OCI-LY1 (cell line): Measurements from ENCODE around the gene MFF.

Experiments
- H2AFZ ChIP-seq: fragments of 200-600 bp; sonication (generic), shearing (Covaris generic); 2 replicates; pipeline ENCODE4 v1.6.0; 2014; ENCODE audit warnings: antibody characterized with exemption, mild to moderate bottlenecking, low read length
- H3F3A ChIP-seq: fragments of 200-600 bp; sonication (generic), shearing (Covaris generic); 2 replicates; pipeline ENCODE4 v1.6.0; 2014; ENCODE audit warnings: mild to moderate bottlenecking, antibody characterized with exemption, low read length, moderate library complexity; ENCODE audit not compliant: insufficient read depth
- H3K27ac ChIP-seq: fragments of 200-600 bp; sonication (generic); 2 replicates; pipeline ENCODE4 v1.5.1; 2014; ENCODE audit warnings: low read length, mixed run types, mild to moderate bottlenecking, low read depth; ENCODE audit not compliant: poor library complexity, severe bottlenecking
- H3K27me3 ChIP-seq: fragments of 200-600 bp; sonication (generic); 2 replicates; pipeline ENCODE4 v1.6.0; 2014; ENCODE audit warnings: antibody characterized with exemption, mild to moderate bottlenecking, low read length, moderate library complexity; ENCODE audit not compliant: insufficient read depth
- H3K36me3 ChIP-seq: fragments of 200-600 bp; sonication (generic); 2 replicates; pipeline ENCODE4 v1.6.1; 2014; ENCODE audit warnings: mild to moderate bottlenecking, antibody characterized with exemption, low read length, moderate library complexity, mixed read lengths; ENCODE audit not compliant: insufficient read depth
- H3K4me1 ChIP-seq: fragments of 200-600 bp; sonication (generic); 2 replicates; pipeline ENCODE4 v1.5.1; 2014; ENCODE audit warnings: mild to moderate bottlenecking, low read length, moderate library complexity; ENCODE audit not compliant: insufficient read depth, severe bottlenecking
- H3K4me2 ChIP-seq: fragments of 200-600 bp; sonication (generic), shearing (Covaris generic); 2 replicates; pipeline ENCODE4 v1.6.1; 2014; ENCODE audit warnings: low read length
- H3K4me3 ChIP-seq: fragments of 200-600 bp; sonication (generic); 2 replicates; pipeline ENCODE4 v1.5.1; 2014; ENCODE audit warnings: low read length, low read depth, mild to moderate bottlenecking, mixed read lengths; ENCODE audit not compliant: poor library complexity, severe bottlenecking
- H3K79me2 ChIP-seq: fragments of 200-600 bp; shearing (Covaris generic); 2 replicates; pipeline ENCODE4 v1.6.1; 2016; ENCODE audit warnings: mixed run types, low read length, mixed read lengths; ENCODE audit not compliant: insufficient read depth
- H3K9ac ChIP-seq: fragments of 200-600 bp; sonication (generic), shearing (Covaris generic); 2 replicates; pipeline ENCODE4 v1.6.1; 2014; ENCODE audit warnings: mild to moderate bottlenecking, low read length, mixed read lengths
- H3K9me2 ChIP-seq: fragments of 200-600 bp; sonication (generic), shearing (Covaris generic); 2 replicates; pipeline ENCODE4 v1.6.1; 2014; ENCODE audit warnings: low read depth, mild to moderate bottlenecking, low read length, mixed read lengths
- H3K9me3 ChIP-seq: fragments of 200-600 bp; shearing (Covaris generic); 2 replicates; pipeline ENCODE4 v1.6.1; 2014; ENCODE audit warnings: low read length, mixed read lengths
- H4K20me1 ChIP-seq: fragments of 200-600 bp; sonication (generic), shearing (Covaris generic); 2 replicates; pipeline ENCODE4 v1.6.0; 2016; ENCODE audit warnings: mild to moderate bottlenecking, low read length; ENCODE audit not compliant: insufficient read depth
- EZH2 ChIP-seq: fragments of 200-600 bp; sonication (generic), shearing (Covaris generic); IDR thresholded peaks from 2 replicates; pipeline ENCODE4 v1.8.0; 2017; ENCODE audit warnings: borderline replicate concordance, mixed run types, mild to moderate bottlenecking, antibody characterized with exemption, low read length, moderate library complexity, mixed read lengths
- TF ChIP-seq, protein P1 (sequence below): fragments of 200-600 bp; sonication (generic), shearing (Covaris generic); IDR thresholded peaks from 2 replicates; pipeline ENCODE4 v1.5.1; 2017; ENCODE audit warnings: mild to moderate bottlenecking, antibody characterized with exemption, low read length, moderate library complexity, mixed read lengths

Gene MFF

GRCh38 chr2:227394401-227394800 lies 69.3 kb downstream of the MFF start:
- no peak for TF ChIP-seq EZH2
- TF ChIP-seq, protein P1, sequence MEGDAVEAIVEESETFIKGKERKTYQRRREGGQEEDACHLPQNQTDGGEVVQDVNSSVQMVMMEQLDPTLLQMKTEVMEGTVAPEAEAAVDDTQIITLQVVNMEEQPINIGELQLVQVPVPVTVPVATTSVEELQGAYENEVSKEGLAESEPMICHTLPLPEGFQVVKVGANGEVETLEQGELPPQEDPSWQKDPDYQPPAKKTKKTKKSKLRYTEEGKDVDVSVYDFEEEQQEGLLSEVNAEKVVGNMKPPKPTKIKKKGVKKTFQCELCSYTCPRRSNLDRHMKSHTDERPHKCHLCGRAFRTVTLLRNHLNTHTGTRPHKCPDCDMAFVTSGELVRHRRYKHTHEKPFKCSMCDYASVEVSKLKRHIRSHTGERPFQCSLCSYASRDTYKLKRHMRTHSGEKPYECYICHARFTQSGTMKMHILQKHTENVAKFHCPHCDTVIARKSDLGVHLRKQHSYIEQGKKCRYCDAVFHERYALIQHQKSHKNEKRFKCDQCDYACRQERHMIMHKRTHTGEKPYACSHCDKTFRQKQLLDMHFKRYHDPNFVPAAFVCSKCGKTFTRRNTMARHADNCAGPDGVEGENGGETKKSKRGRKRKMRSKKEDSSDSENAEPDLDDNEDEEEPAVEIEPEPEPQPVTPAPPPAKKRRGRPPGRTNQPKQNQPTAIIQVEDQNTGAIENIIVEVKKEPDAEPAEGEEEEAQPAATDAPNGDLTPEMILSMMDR: no peak
- H3F3A ChIP-seq: no peaks in the 10 kb centered on the region

DNA sequence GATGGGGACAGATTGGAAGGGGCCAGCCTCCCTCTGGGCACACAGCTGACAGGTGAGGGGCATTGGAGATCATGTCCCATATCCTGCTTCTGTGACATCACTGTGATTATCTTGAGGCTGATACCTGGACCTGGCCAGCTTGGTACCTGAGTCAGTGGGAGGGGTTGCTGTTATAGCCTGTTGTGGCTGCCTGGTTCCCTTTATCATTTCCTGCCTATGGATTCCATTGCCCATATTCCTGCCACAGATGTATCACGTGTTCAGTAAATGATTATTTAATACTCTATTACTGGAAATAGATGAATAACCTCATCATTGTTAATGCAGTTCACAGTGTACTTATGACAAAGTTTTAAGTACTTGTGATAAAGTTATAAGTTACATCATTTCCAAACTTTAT lies 70.5 kb downstream of the MFF start:
- no peaks in the 10 kb centered on the region for H3K9me2 ChIP-seq
- H3K36me3 ChIP-seq: no peaks in the 10 kb centered on the region
- no peaks in the 10 kb centered on the region for H3K79me2 ChIP-seq
- no peak overlapping the region for H3K27ac ChIP-seq
- H3K27me3 ChIP-seq: no peaks in the 10 kb centered on the region
- H3K9me3 ChIP-seq: no peaks in the 10 kb centered on the region
- H3K9ac ChIP-seq: no peak overlapping the region
- no peaks in the 10 kb centered on the region for H3F3A ChIP-seq
- H4K20me1 ChIP-seq: no peaks in the 10 kb centered on the region
- H2AFZ ChIP-seq: no peak overlapping the region
- H3K4me3 ChIP-seq: no peak overlapping the region
- TF ChIP-seq, protein P1: no peak
- TF ChIP-seq EZH2: no peak
- H3K4me2 ChIP-seq: no peak overlapping the region
- H3K4me1 ChIP-seq: no peaks in the 10 kb centered on the region

More at GRCh38 chr2:227394401-227394800, 69.3 kb downstream of the MFF start:
- no peaks in the 10 kb centered on the region for H3K36me3 ChIP-seq
- H3K9me2 ChIP-seq: no peaks in the 10 kb centered on the region
- no peaks in the 10 kb centered on the region for H3K27me3 ChIP-seq
- no peaks in the 10 kb centered on the region for H4K20me1 ChIP-seq
- H2AFZ ChIP-seq: no peak overlapping the region
- H3K4me2 ChIP-seq: no peak overlapping the region
- H3K27ac ChIP-seq: no peak overlapping the region
- H3K4me3 ChIP-seq: no peak overlapping the region
- no peaks in the 10 kb centered on the region for H3K4me1 ChIP-seq
- no peak overlapping the region for H3K9ac ChIP-seq
- no peaks in the 10 kb centered on the region for H3K79me2 ChIP-seq
- no peaks in the 10 kb centered on the region for H3K9me3 ChIP-seq

DNA sequence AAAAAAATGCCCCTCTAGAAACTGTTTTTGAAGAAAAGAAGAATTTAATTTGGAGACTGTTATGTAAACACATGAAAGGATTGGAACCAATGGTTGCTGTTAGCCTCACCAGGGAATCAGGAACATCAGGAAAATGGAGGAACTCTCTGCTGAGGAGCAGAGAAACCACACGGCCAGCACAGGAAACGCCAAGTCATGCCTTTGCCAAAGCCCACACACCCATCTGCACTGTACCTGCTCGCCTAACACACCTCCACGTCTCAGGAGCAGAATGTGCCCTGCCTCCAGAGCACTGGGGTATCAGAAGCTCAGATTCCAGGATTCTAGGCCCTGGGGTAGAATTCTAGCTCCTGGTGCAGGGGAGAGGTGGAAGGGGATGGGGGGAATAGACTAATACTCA lies 72.5 kb downstream of the MFF start:
- no peak overlapping the region for H2AFZ ChIP-seq
- H3K4me1 ChIP-seq: no peaks in the 10 kb centered on the region

More for the DNA sequence above, 72.5 kb downstream of the MFF start:
- TF ChIP-seq, protein P1: no peak
- no peak for TF ChIP-seq EZH2
- no peak overlapping the region for H3K4me3 ChIP-seq
- H3K27me3 ChIP-seq: no peaks in the 10 kb centered on the region
- no peaks in the 10 kb centered on the region for H3F3A ChIP-seq
- no peak overlapping the region for H3K9ac ChIP-seq
- H3K9me2 ChIP-seq: no peaks in the 10 kb centered on the region
- no peaks in the 10 kb centered on the region for H3K79me2 ChIP-seq
- no peaks in the 10 kb centered on the region for H3K36me3 ChIP-seq
- no peak overlapping the region for H3K4me2 ChIP-seq
- H4K20me1 ChIP-seq: no peaks in the 10 kb centered on the region
- no peak overlapping the region for H3K27ac ChIP-seq
- no peaks in the 10 kb centered on the region for H3K9me3 ChIP-seq
